Ectodermal cell (in vitro differentiated cells): Measurements from ENCODE around the gene CNGA2. TPM values are rescaled to one million over a fixed set of nuclear protein-coding genes. Genes with fewer than 3 reads are reported as not detected.
A peak's percentile ranks its signal among the peaks of the same experiment; 100 is the strongest.
"Not testable (repeated sequence)": the region's sequence is repeated elsewhere in the genome, so short reads cannot be mapped to it uniquely, and the experiment has no call there.

ENCODE experiments used
- H3K27ac ChIP-seq: 2 replicates; pipeline ENCODE4 v1.7.0; 2013; ENCODE audit warnings: mild to moderate bottlenecking, low read depth, low read length; ENCODE audit not compliant: insufficient read depth, poor library complexity, severe bottlenecking
- H3K27me3 ChIP-seq: 2 replicates; pipeline ENCODE4 v1.7.0; 2013; ENCODE audit warnings: mild to moderate bottlenecking, low read length; ENCODE audit not compliant: insufficient read depth, control insufficient read depth, poor library complexity, severe bottlenecking
- H3K36me3 ChIP-seq: one replicate; pipeline ENCODE4 v1.7.0; 2013; ENCODE audit warnings: low read length; ENCODE audit not compliant: control insufficient read depth, insufficient read depth
- H3K4me1 ChIP-seq: one replicate; pipeline ENCODE4 v1.7.0; 2013; ENCODE audit warnings: low read length; ENCODE audit not compliant: control insufficient read depth, insufficient read depth
- H3K4me3 ChIP-seq: 2 replicates; pipeline ENCODE4 v1.7.0; 2013; ENCODE audit warnings: low read depth, low read length, control low read depth; ENCODE audit not compliant: insufficient read depth
- H3K9me3 ChIP-seq: 2 replicates; pipeline ENCODE4 v1.7.0; 2013; ENCODE audit warnings: mild to moderate bottlenecking, low read length, moderate library complexity; ENCODE audit not compliant: control insufficient read depth
- WGBS, 2 experiments: methylation state at CpG; one replicate each; pipeline ENCODE4 v1.1.7; 2013; ENCODE audit warnings: missing lambda C conversion rate in 2 of 2; 5-methylcytosine and 5-hydroxymethylcytosine counted together
- polyA plus RNA-seq, 4 experiments: library from polyadenylated mRNA; stranded (reverse); fragments of 50-300 nt; gene quantifications; one replicate each; pipeline ENCODE4 v1.2.3, GENCODE V29; 2013

Gene CNGA2
- polyA plus RNA-seq (2013, experiment 1 of 4), result not detected
- not detected for polyA plus RNA-seq (2013, experiment 2 of 4)
- not detected for polyA plus RNA-seq (2013, experiment 3 of 4)
- polyA plus RNA-seq (2013, experiment 4 of 4), result not detected

- Histone ChIP-seq H3K27ac (no peak within 1 kb of the TSS), H3K4me1 (no peaks in the 10 kb centered on the region), H3K4me3 (no peak within 1 kb of the TSS), H3K27me3 (no peaks in the 10 kb centered on the region), H3K36me3 (no peaks in the 10 kb centered on the region), H3K9me3 (no peaks in the 10 kb centered on the region)
- 92 to 96% methylated on average over 4 of the region's 4 CpGs for WGBS, 2 experiments
These were observed at the start of gene CNGA2 for GRCh38 chrX:151734446-151734845. CNGA2 (plus strand) TSS chrX:151734746; CDS start chrX:151738484, 3,738 bp downstream.

DNA sequence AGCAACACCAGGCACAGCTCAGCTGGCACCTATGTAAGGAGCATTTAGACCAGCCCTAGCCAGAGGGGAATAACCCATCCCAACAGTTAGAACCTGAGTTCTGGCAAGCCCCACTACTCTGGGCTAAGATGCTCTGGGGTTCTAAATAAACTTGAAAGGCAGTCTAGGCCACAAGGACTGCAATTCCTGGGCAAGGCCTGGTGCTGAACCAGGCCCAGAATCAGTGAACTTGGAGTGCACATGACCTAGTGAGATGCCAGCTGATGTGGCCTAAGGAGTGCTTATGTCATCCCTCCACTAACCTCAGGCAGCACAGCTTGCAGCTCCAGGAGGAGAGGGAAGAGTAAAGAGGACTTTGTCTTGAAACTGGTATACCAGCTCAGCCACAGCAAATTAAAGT, 46.9 kb upstream of the CNGA2 start:
- Histone ChIP-seq H3K4me1 (no peaks in the 10 kb centered on the region), H3K4me3 (no peak overlapping the region), H3K27ac (no peak overlapping the region), H3K9me3 (no peaks in the 10 kb centered on the region), H3K36me3 (no peaks in the 10 kb centered on the region), H3K27me3 (no peaks in the 10 kb centered on the region)

GRCh38 chrX:151688695-151689094, 45.9 kb upstream of the CNGA2 start:
- Histone ChIP-seq H3K4me3 (no peak overlapping the region), H3K27ac (no peak overlapping the region), H3K4me1 (no peaks in the 10 kb centered on the region), H3K36me3 (no peaks in the 10 kb centered on the region), H3K9me3 (no peaks in the 10 kb centered on the region), H3K27me3 (peaks cover 2% of the 10 kb centered on the region)

DNA sequence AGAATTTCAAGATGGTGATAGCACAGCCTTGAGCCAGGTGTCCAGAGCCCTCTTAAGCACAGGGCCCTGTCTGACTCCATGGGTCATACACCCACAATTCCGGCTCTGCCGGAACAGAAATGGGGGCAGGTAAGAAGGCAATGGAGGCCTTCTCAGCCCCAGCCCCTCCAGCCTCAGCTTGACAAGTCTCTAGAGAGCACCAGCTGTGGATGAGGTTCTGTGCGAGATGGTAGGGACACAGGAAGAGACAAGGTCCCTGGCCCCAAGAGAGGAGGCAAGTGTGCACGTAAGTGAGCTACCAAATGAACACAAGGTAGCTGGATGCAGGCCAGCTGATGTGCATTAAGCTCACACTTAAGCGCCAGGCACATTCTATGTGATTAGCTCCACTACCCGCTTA, 41.7 kb upstream of the CNGA2 start:
- H3K36me3 ChIP-seq, result no peaks in the 10 kb centered on the region
- no peaks in the 10 kb centered on the region for H3K4me1 ChIP-seq
- H3K27ac ChIP-seq, result no peak overlapping the region
- H3K27me3 ChIP-seq, result peaks cover 23% of the 10 kb centered on the region
- H3K9me3 ChIP-seq, result no peaks in the 10 kb centered on the region
- H3K4me3 ChIP-seq, result no peak overlapping the region
- 89 to 95% methylated on average over 6 of the region's 6 CpGs for WGBS, 2 experiments

DNA sequence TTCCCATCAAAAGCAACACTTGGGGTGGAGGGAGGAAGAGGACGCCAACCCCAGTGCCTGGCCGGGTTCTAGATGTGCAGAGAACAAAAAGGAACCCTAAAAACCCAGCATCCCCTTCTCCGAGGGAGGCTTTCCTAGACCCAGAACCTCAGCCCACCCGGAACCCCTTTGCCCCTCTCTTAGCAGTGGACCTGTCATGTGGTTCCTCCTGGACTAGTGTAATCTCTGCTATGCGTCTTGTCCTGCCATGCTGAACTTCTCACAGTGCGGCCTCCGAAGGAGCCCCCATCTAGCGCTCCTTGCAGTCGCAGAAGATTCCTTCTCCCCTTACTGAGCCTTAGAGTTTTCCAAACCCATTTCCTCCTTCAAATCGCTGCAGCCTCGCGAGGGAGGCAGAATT, 40.4 kb upstream of the CNGA2 start:
- H3K4me3 ChIP-seq, result no peak overlapping the region
- WGBS, 2 experiments, result 77 to 83% methylated on average over 11 to 12 of the region's 12 CpGs
- H3K4me1 ChIP-seq, result no peaks in the 10 kb centered on the region

DNA sequence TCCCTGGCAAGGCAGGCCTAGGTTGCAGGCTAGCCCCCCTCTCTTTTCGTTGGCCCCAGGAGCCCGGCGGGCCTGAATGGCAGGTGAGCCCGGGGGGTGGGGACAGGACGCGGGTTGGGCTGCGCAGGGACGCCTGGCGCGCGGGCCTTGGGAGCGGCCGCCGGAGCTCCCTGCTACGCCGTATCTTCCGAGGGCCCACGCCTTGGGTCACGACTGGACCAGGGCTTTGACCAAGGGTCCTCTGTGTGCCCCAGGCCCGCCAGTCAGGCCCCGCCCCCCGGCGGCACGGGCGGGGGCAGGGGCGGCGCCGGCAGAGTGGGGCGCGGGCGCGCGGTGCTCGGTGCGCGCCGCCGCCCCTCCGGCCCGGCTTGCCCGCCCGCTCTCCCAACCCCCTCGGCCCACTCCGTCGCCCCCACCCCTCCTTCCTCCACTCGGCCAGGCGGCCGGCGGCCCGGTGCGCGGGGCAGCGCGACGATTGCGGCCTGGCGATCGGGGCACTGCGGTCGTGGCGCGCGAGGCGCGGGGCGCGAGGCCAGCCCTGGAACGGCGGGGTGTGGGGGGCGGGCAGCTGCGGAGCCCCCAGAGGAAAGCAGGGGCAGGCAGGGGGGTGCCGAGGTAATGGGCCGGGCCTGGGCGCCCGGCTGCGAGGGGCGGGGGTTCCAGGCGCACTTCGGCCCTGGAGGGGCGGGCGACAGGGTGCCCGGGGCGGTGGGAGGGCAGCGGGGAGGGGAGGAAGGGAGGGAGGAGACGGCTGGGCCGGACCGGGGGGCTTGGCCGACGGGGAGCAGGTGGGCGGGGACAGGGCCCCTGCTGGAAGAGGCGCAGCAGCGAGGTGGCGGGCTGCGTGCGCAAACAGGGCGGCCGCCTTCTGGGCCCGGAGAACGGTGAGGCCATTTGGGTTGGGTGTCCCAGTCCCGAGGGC, 39.6 kb upstream of the CNGA2 start, which contains the start of gene PRRG3:
Gene PRRG3 (plus strand): TSS at position 798 of the 922 bp plus-strand sequence. CDS start 3,357 bp downstream, outside the sequence.
- Histone ChIP-seq H3K4me1 (no peaks in the 10 kb centered on the region), H3K9me3 (no peaks in the 10 kb centered on the region), H3K36me3 (no peaks in the 10 kb centered on the region), H3K4me3 (peak within 1 kb of the TSS; percentile 38), H3K27ac (no peak within 1 kb of the TSS), H3K27me3 (peaks cover 23% of the 10 kb centered on the region)
- WGBS, 2 experiments, result 1% methylated on average over 80 to 96 of the region's 100 CpGs

More for the DNA sequence above, 40.4 kb upstream of the CNGA2 start:
- H3K27me3 ChIP-seq, result peaks cover 23% of the 10 kb centered on the region
- H3K9me3 ChIP-seq, result no peaks in the 10 kb centered on the region
- H3K36me3 ChIP-seq, result no peaks in the 10 kb centered on the region
- H3K27ac ChIP-seq, result no peak overlapping the region

DNA sequence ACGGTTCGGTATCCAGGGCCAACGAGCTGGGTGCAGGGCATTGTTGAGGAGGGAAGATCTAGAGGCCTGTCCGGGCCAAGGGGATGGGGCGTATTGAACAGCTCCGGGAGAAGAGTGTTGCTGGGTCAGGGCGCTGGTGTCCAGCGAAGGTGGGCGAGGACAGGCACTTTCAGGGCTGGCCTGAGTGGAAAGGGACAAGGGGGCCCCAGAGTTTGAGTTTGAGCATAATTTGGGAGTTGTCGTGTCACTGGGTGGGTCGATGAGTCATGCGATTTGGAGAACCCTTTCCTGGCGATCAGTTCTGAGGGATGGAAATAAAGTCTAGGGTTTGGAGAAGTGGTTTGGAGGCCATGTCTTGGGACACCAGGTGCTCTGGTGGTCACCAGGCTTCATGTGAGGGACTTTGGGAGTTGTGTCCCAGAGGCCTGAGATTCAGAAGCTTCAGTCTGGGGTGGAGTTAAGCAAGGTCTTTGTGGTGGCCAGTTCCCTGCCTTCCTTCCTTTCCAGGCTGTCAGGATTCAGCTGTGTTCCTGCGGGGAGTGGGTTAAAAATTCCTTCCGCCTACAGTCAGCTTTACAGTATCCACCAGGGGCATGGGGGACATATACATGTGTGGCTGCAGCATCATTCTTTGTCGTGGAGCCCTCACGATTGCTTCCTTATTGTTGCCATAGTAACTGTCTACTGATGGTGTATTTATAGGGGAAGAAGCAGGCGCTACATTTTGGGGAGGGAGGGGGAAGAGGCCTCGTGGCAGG, 38.8 kb upstream of the CNGA2 start:
- no peaks in the 10 kb centered on the region for H3K36me3 ChIP-seq
- H3K27me3 ChIP-seq, result peaks cover 23% of the 10 kb centered on the region
- no peaks in the 10 kb centered on the region for H3K4me1 ChIP-seq
- 33 to 38% methylated on average over 19 of the region's 19 CpGs for WGBS, 2 experiments
- H3K4me3 ChIP-seq, result peak overlapping the region; percentile 38
- no peak overlapping the region for H3K27ac ChIP-seq
- no peaks in the 10 kb centered on the region for H3K9me3 ChIP-seq

- H3K9me3 ChIP-seq, H3K4me3 ChIP-seq, H3K4me1 ChIP-seq, H3K36me3 ChIP-seq, H3K27ac ChIP-seq: not testable (repeated sequence)
- 94 to 98% methylated on average over 6 to 8 of the region's 8 CpGs for WGBS, 2 experiments
- H3K27me3 ChIP-seq, result peaks cover 23% of the 10 kb centered on the region
These were observed 37.5 kb upstream of the CNGA2 start for GRCh38 chrX:151697082-151697481.

- 82 to 91% methylated on average over 4 of the region's 4 CpGs for WGBS, 2 experiments
- Histone ChIP-seq H3K9me3 (no peaks in the 10 kb centered on the region), H3K27me3 (peaks cover 23% of the 10 kb centered on the region), H3K27ac (no peak overlapping the region), H3K4me3 (no peak overlapping the region), H3K36me3 (no peaks in the 10 kb centered on the region), H3K4me1 (no peaks in the 10 kb centered on the region)
These were observed 37.0 kb upstream of the CNGA2 start for GRCh38 chrX:151697522-151697921.

GRCh38 chrX:151698485-151698884, 36.1 kb upstream of the CNGA2 start:
- no peaks in the 10 kb centered on the region for H3K4me1 ChIP-seq
- no peak overlapping the region for H3K27ac ChIP-seq
- 92 to 96% methylated on average over 6 of the region's 6 CpGs for WGBS, 2 experiments
- H3K9me3 ChIP-seq, result no peaks in the 10 kb centered on the region
- H3K27me3 ChIP-seq, result peaks cover 23% of the 10 kb centered on the region
- no peaks in the 10 kb centered on the region for H3K36me3 ChIP-seq
- H3K4me3 ChIP-seq, result no peak overlapping the region
